Pulmonary artery endothelial cell (primary cell): ENCODE results near the gene NAALADL2. TPM values are rescaled to one million over a fixed set of nuclear protein-coding genes. Genes with fewer than 3 reads are reported as not detected.

Experiments
- DNase-seq: peaks from one replicate; pipeline ENCODE4 v3.0.0-alpha.2; 2011; ENCODE audit warnings: low read depth, low spot score
- total RNA-seq: library from RNA; depleted of rRNA; stranded (reverse); fragments of >200 nt; gene quantifications from 2 replicates; pipeline ENCODE4 v1.2.3, GENCODE V29; 2014

NAALADL2 gene
- 1.8 and 3.4 TPM in 2 replicates for total RNA-seq

GRCh38 chr3:174859114-174859735 lies at the start of gene NAALADL2:
Gene NAALADL2, plus strand, starts transcription at chr3:174859334.
- no peak for DNase-seq

GRCh38 chr3:174810254-174810653 lies 48.9 kb upstream of the NAALADL2 start:
- DNase-seq = no peak

- no peak for DNase-seq
These were observed 46.8 kb upstream of the NAALADL2 start for GRCh38 chr3:174812172-174812862.

- no peak for DNase-seq
These were observed 43.4 kb upstream of the NAALADL2 start for GRCh38 chr3:174815750-174816149.

GRCh38 chr3:174820885-174821284 lies 38.2 kb upstream of the NAALADL2 start:
- no peak for DNase-seq

- no peak for DNase-seq
These were observed 37.7 kb upstream of the NAALADL2 start for GRCh38 chr3:174821477-174821876.

- no peak for DNase-seq
These were observed 36.8 kb upstream of the NAALADL2 start for GRCh38 chr3:174822320-174822719.

- no peak for DNase-seq
These were observed 33.1 kb upstream of the NAALADL2 start for GRCh38 chr3:174826069-174826468.

- DNase-seq = no peak
These were observed 14.4 kb upstream of the NAALADL2 start for GRCh38 chr3:174844746-174845145.

- no peak for DNase-seq
These were observed 13.1 kb upstream of the NAALADL2 start for GRCh38 chr3:174846055-174846454.

GRCh38 chr3:174854987-174855386 lies 4.1 kb upstream of the NAALADL2 start:
- DNase-seq = no peak

- DNase-seq = no peak
These were observed 1.8 kb upstream of the NAALADL2 start for GRCh38 chr3:174857301-174857700.

- DNase-seq = no peak
These were observed 781 bp upstream of the NAALADL2 start for GRCh38 chr3:174858353-174858752.

GRCh38 chr3:174859756-174860155 lies 622 bp downstream of the NAALADL2 start:
- no peak for DNase-seq

GRCh38 chr3:174862101-174862500 lies 3.0 kb downstream of the NAALADL2 start:
- no peak for DNase-seq

GRCh38 chr3:174862666-174863065 lies 3.5 kb downstream of the NAALADL2 start:
- DNase-seq = no peak

- no peak for DNase-seq
These were observed 4.4 kb downstream of the NAALADL2 start for GRCh38 chr3:174863488-174863887.

- no peak for DNase-seq
These were observed 10.3 kb downstream of the NAALADL2 start for GRCh38 chr3:174869448-174869847.

- DNase-seq = no peak
These were observed 14.9 kb downstream of the NAALADL2 start for GRCh38 chr3:174873832-174874657.

- DNase-seq = no peak
These were observed 23.7 kb downstream of the NAALADL2 start for GRCh38 chr3:174882789-174883188.

- no peak for DNase-seq
These were observed 24.9 kb downstream of the NAALADL2 start for GRCh38 chr3:174883881-174884675.
